ENCODE data around the gene PPIL6. TPM values are rescaled to one million over a fixed set of nuclear protein-coding genes. Genes with fewer than 3 reads are reported as not detected.

PPIL6 gene
- total RNA-seq, 2 donors from 2014 or later, result 3.1 TPM; not detected in 1

DNA sequence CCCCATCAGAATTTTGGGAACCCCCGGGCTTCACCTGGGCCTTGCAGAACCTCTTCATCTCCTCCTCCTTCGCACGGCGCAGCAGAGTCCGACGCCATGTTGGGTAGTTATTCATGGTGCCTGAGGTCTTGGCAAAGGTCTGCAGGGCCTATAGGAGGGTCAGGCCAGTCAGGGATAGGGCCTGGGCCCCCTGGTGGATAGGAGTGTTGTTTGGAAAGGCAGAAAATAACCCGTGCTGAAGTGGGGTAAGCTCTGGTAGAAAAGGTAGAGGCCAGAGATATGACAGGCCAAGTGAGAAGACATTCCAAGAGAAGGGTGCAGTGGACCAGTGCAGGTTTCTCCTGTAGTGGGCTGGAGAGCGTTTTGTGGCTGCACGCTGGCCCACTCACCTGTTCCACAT is 5.0 kb upstream of the PPIL6 start:
- Histone ChIP-seq H3K36me3 (replicated peaks in 1 of 2; ENCODE audit: insufficient read depth in 1 of 2, low read depth in 2 of 2) (no peaks in the 10 kb centered on the region), H3K4me1 (peaks cover 18% of the 10 kb centered on the region), H3K4me3 (no peak overlapping the region), H3K9me3 (no peaks in the 10 kb centered on the region), H3K27me3 (no peaks in the 10 kb centered on the region), H3K27ac (no peak overlapping the region)
- WGBS, 2 donors, result 87 to 88% methylated on average over 9 of the region's 9 CpGs
- no peak for ATAC-seq
- no peak for TF ChIP-seq POLR2A (IDR thresholded peaks at IDR 0.05)
- TF ChIP-seq, protein P1, sequence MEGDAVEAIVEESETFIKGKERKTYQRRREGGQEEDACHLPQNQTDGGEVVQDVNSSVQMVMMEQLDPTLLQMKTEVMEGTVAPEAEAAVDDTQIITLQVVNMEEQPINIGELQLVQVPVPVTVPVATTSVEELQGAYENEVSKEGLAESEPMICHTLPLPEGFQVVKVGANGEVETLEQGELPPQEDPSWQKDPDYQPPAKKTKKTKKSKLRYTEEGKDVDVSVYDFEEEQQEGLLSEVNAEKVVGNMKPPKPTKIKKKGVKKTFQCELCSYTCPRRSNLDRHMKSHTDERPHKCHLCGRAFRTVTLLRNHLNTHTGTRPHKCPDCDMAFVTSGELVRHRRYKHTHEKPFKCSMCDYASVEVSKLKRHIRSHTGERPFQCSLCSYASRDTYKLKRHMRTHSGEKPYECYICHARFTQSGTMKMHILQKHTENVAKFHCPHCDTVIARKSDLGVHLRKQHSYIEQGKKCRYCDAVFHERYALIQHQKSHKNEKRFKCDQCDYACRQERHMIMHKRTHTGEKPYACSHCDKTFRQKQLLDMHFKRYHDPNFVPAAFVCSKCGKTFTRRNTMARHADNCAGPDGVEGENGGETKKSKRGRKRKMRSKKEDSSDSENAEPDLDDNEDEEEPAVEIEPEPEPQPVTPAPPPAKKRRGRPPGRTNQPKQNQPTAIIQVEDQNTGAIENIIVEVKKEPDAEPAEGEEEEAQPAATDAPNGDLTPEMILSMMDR (IDR thresholded peaks at IDR 0.05), result no peak
- DNase-seq, result no peak
- intact Hi-C loops (cut with DNase I), result no loop called here

DNA sequence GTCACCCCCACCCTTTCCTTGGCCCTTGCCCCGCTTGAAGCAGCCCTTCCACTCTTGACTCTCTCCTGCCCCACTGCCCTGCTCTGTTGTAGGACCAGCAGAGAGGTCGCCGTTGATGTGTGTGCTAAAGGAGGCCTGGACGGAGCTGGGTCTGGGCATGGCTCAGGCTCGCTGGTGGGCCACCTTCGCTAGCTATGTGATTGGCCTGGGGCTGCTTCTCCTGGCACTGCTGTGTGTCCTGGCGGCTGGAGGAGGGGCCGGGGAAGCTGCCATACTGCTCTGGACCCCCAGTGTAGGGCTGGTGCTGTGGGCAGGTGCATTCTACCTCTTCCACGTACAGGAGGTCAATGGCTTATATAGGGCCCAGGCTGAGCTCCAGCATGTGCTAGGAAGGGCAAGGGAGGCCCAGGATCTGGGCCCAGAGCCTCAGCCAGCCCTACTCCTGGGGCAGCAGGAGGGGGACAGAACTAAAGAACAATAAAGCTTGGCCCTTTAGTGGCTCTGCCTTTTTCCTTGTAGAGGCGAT is 3.1 kb upstream of the PPIL6 start:
- intact Hi-C loops (cut with DNase I), result no loop called here
- no peak overlapping the region for H3K4me3 ChIP-seq
- no peaks in the 10 kb centered on the region for H3K27me3 ChIP-seq
- no peaks in the 10 kb centered on the region for H3K36me3 ChIP-seq (replicated peaks in 1 of 2; ENCODE audit: insufficient read depth in 1 of 2, low read depth in 2 of 2)
- TF ChIP-seq, protein P1 (IDR thresholded peaks at IDR 0.05), result no peak
- no peak for TF ChIP-seq POLR2A (IDR thresholded peaks at IDR 0.05)
- no peaks in the 10 kb centered on the region for H3K9me3 ChIP-seq
- 93 to 100% methylated on average over 3 to 10 of the region's 10 CpGs for WGBS, 2 donors
- DNase-seq (no peak), ATAC-seq (no peak)
- H3K27ac ChIP-seq, result no peak overlapping the region
- peaks cover 28% of the 10 kb centered on the region for H3K4me1 ChIP-seq

DNA sequence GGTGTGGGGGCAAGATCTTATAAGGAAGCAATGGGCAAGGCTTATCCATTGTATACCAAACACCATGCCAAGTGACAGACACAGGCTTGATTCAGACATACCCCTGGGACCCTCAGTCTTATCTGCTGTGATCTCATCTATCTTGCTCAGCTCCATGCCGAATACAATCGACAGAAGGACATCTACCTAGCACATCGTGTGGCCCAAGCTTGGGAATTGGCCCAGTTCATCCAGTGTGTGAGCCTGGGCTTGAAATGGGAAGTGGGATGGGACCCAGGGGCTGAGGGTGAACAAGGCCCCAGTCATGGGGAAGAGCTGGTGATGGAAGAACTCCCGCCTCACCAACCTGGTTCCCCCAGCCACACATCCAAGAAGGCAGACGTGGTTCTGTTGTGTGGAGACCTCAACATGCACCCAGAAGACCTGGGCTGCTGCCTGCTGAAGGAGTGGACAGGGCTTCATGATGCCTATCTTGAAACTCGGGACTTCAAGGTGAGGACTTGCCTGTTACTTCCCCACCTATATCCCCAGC is 2.0 kb upstream of the PPIL6 start:
- intact Hi-C loops (cut with DNase I), result no loop called here
- Histone ChIP-seq H3K4me1 (peaks cover 28% of the 10 kb centered on the region), H3K27me3 (no peaks in the 10 kb centered on the region), H3K4me3 (no peak overlapping the region), H3K9me3 (no peaks in the 10 kb centered on the region), H3K36me3 (replicated peaks in 1 of 2; ENCODE audit: insufficient read depth in 1 of 2, low read depth in 2 of 2) (no peaks in the 10 kb centered on the region), H3K27ac (no peak overlapping the region)
- no peak for ATAC-seq
- TF ChIP-seq, protein P1 (IDR thresholded peaks at IDR 0.05), result no peak
- no peak for TF ChIP-seq POLR2A (IDR thresholded peaks at IDR 0.05)
- 82 to 85% methylated on average over 4 to 6 of the region's 6 CpGs for WGBS, 2 donors
- no peak for DNase-seq

DNA sequence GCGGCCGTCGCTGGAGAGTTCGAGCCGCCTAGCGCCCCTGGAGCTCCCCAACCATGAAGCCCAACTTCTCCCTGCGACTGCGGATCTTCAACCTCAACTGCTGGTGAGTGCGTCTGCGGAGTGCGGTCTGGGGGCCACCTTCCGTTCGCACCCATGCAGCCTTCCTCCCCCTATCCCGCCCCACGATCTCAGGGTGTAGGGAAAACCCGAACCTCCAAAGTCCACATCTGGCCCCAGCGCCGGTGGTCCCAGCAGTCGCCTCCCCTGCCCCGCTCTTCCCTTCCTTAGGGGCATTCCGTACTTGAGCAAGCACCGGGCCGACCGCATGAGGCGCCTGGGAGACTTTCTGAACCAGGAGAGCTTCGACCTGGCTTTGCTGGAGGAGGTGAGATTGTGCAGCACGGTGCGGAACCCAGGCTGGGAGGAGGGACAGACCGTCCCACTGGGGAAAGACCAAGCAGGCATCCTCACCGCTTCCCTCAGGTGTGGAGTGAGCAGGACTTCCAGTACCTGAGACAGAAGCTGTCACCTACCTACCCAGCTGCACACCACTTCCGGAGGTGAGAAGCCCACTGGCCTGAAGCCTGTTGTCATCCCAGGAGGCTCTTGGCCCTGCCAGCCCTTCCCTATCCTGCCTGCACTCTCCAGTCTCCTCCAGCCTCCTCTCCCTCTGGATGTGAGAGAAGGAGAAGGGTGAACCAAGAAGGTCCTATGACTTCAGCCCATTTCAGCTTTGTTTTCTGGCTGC is 815 bp upstream of the PPIL6 start:
- 0 to 1% methylated on average over 11 to 31 of the region's 31 CpGs for WGBS, 2 donors
- no peaks in the 10 kb centered on the region for H3K27me3 ChIP-seq
- peak overlapping the region; percentile 46 to 59 for H3K4me3 ChIP-seq
- DNase-seq (peak; percentile 57 to 68 (median 66)), ATAC-seq (peak; percentile 49)
- no peak for TF ChIP-seq POLR2A (IDR thresholded peaks at IDR 0.05)
- TF ChIP-seq, protein P1 (IDR thresholded peaks at IDR 0.05), result peak in 6 of 7 experiments; percentile 5 to 46 (median 22)
- H3K27ac ChIP-seq, result peak overlapping the region; percentile 27 to 90 (median 84)
- intact Hi-C loops (cut with DNase I), result no loop called here
- peaks cover 28% of the 10 kb centered on the region for H3K4me1 ChIP-seq
- H3K9me3 ChIP-seq, result no peaks in the 10 kb centered on the region
- no peaks in the 10 kb centered on the region for H3K36me3 ChIP-seq (replicated peaks in 1 of 2; ENCODE audit: insufficient read depth in 1 of 2, low read depth in 2 of 2)

Data from body of pancreas (tissue), 4 donors.